ENCODE results near the gene SHROOM4. TPM values are rescaled to one million over a fixed set of nuclear protein-coding genes. Genes with fewer than 3 reads are reported as not detected.
A peak's percentile ranks its signal among the peaks of the same experiment; 100 is the strongest.

Gene SHROOM4
- total RNA-seq, 1 donor from 2014 or later = 5.7 TPM

- H3K4me3 Mint-ChIP-seq (ENCODE audit: low read depth) = no peak overlapping the region
- H3K36me3 Mint-ChIP-seq (ENCODE audit: insufficient read depth) = peaks cover 1% of the 10 kb centered on the region
- peaks cover 20% of the 10 kb centered on the region for H3K9me3 Mint-ChIP-seq (ENCODE audit: low read depth)
- TF ChIP-seq CTCF (IDR thresholded peaks at IDR 0.05; ENCODE audit: unreplicated experiment) = no peak
- no peak for DNase-seq (ENCODE audit: low spot score, unreplicated experiment)
- H3K4me1 Mint-ChIP-seq (ENCODE audit: low read depth) = peaks cover 14% of the 10 kb centered on the region
- H3K27me3 Mint-ChIP-seq = no peaks in the 10 kb centered on the region
- no peak overlapping the region for H3K27ac Mint-ChIP-seq
These were observed 8.7 kb downstream of the SHROOM4 start for GRCh38 chrX:50805276-50805675.

- no peak overlapping the region for H3K27ac Mint-ChIP-seq
- no peaks in the 10 kb centered on the region for H3K27me3 Mint-ChIP-seq
- H3K4me3 Mint-ChIP-seq (ENCODE audit: low read depth) = no peak overlapping the region
- peaks cover 1% of the 10 kb centered on the region for H3K36me3 Mint-ChIP-seq (ENCODE audit: insufficient read depth)
- H3K9me3 Mint-ChIP-seq (ENCODE audit: low read depth) = peaks cover 31% of the 10 kb centered on the region
- H3K4me1 Mint-ChIP-seq (ENCODE audit: low read depth) = peaks cover 29% of the 10 kb centered on the region
- no peak for TF ChIP-seq CTCF (IDR thresholded peaks at IDR 0.05; ENCODE audit: unreplicated experiment)
- DNase-seq (ENCODE audit: low spot score, unreplicated experiment) = no peak
These were observed 12.9 kb downstream of the SHROOM4 start for GRCh38 chrX:50801135-50801534.

- DNase-seq (ENCODE audit: low spot score, unreplicated experiment) = no peak
- Mint-ChIP-seq H3K27ac (peak overlapping the region; percentile 53), H3K4me1 (ENCODE audit: low read depth) (peaks cover 23% of the 10 kb centered on the region), H3K4me3 (ENCODE audit: low read depth) (no peak overlapping the region), H3K36me3 (ENCODE audit: insufficient read depth) (peaks cover 1% of the 10 kb centered on the region), H3K9me3 (ENCODE audit: low read depth) (peaks cover 32% of the 10 kb centered on the region), H3K27me3 (no peaks in the 10 kb centered on the region)
- no peak for TF ChIP-seq CTCF (IDR thresholded peaks at IDR 0.05; ENCODE audit: unreplicated experiment)
These were observed 14.4 kb downstream of the SHROOM4 start for GRCh38 chrX:50799531-50799961.

GRCh38 chrX:50798783-50799182 lies 15.2 kb downstream of the SHROOM4 start:
- peaks cover 1% of the 10 kb centered on the region for H3K36me3 Mint-ChIP-seq (ENCODE audit: insufficient read depth)
- no peak for TF ChIP-seq CTCF (IDR thresholded peaks at IDR 0.05; ENCODE audit: unreplicated experiment)
- no peaks in the 10 kb centered on the region for H3K27me3 Mint-ChIP-seq
- no peak for DNase-seq (ENCODE audit: low spot score, unreplicated experiment)
- H3K9me3 Mint-ChIP-seq (ENCODE audit: low read depth) = peaks cover 32% of the 10 kb centered on the region
- H3K4me3 Mint-ChIP-seq (ENCODE audit: low read depth) = no peak overlapping the region
- H3K4me1 Mint-ChIP-seq (ENCODE audit: low read depth) = peaks cover 21% of the 10 kb centered on the region
- H3K27ac Mint-ChIP-seq = peak overlapping the region; percentile 53

GRCh38 chrX:50787099-50787498 lies 26.9 kb downstream of the SHROOM4 start:
- Mint-ChIP-seq H3K9me3 (ENCODE audit: low read depth) (peaks cover 16% of the 10 kb centered on the region), H3K4me3 (ENCODE audit: low read depth) (no peak overlapping the region), H3K4me1 (ENCODE audit: low read depth) (no peaks in the 10 kb centered on the region), H3K27ac (no peak overlapping the region), H3K36me3 (ENCODE audit: insufficient read depth) (peaks cover 1% of the 10 kb centered on the region), H3K27me3 (no peaks in the 10 kb centered on the region)
- no peak for TF ChIP-seq CTCF (IDR thresholded peaks at IDR 0.05; ENCODE audit: unreplicated experiment)
- DNase-seq (ENCODE audit: low spot score, unreplicated experiment) = no peak

Measured in progenitor cell of endocrine pancreas (in vitro differentiated cells).